ENCODE results near the gene RUBCN.
"Not testable (repeated sequence)": the region's sequence is repeated elsewhere in the genome, so short reads cannot be mapped to it uniquely, and the experiment has no call there.

The RUBCN gene

DNA sequence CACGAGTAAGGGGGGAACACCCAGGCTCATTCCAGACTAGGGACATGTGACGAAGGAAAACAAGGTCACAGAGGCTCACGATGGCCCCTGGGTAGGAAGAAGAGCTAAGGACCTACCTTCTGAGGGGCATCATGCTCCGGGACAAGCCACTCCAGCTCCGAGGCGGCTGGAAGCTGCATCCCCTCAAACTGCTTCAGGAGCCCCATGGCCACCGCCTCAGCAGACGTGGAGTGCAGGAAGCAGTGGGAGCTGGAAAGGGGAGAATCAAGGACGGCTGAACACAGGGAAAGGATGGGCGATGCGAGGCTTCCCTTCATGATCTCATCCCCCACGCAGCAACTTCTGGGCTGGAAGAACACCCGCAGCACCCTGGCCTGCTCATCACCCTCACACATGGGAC, 53.5 kb downstream of the RUBCN start:
- DNase-seq, result no peak

- no peak for DNase-seq
Measured at GRCh38 chr3:197682713-197683112, 54.0 kb downstream of the RUBCN start.

- no peak for DNase-seq
Measured at GRCh38 chr3:197680955-197681521, 55.7 kb downstream of the RUBCN start.

GRCh38 chr3:197675951-197676350, 60.8 kb downstream of the RUBCN start:
- DNase-seq, result no peak

DNA sequence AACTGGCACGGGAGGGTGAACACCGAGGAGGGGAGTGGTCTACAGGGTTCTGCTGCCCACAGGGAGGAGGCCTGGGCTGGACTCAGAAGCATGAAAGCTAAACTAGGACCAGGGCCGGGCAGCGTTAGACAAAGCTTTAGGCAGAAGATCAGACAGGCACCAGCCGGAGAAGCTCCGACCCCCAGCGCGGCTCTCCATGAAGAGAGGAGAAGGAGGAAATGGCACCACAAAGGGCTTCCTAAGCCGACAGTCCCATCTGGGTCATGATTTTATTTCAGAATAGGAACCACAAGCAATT, 61.2 kb downstream of the RUBCN start:
- DNase-seq, result no peak

- DNase-seq, result no peak
Measured at GRCh38 chr3:197674741-197675562, 61.8 kb downstream of the RUBCN start.

DNA sequence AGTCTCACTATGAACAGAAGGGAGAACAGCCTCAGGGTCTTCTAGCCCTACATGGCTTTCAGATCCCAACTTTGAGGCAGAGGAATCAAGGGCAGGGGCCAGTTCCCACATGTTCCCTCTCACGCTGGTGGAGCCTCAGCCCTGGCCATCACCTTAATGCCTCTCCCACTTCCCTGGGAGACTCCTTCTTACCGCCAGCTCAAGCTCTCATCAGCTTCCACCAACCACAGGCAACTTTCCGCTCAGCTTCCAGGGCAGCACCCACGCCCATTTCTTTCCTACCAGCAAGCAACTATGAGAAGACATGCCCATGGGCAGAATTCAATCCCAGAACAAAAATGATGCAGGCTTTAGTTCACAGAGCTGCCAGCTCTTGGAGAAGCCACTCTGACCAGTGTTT, 63.5 kb downstream of the RUBCN start:
- DNase-seq, result no peak

GRCh38 chr3:197670361-197670760, 66.3 kb downstream of the RUBCN start:
- DNase-seq, result no peak

DNA sequence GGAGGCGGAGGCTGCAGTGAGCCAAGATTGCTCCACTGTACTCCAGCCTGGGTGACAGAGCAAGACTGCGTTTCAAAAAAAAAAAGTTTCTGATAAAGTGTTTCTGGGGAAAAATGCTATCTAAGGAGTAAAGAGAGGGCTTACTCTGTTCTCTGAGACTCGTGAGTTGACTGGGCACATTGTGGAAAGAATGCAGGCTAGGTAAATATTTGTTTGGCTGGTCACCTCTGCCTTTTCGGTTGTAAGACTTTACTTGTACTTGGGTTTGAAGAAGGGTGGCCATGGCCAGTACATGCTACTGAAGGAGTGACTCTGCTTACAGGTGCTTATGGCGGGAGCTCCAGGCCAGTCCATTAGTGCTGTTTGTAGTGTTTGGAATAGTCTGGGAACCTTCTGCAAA, 68.7 kb downstream of the RUBCN start:
- DNase-seq, result no peak

DNA sequence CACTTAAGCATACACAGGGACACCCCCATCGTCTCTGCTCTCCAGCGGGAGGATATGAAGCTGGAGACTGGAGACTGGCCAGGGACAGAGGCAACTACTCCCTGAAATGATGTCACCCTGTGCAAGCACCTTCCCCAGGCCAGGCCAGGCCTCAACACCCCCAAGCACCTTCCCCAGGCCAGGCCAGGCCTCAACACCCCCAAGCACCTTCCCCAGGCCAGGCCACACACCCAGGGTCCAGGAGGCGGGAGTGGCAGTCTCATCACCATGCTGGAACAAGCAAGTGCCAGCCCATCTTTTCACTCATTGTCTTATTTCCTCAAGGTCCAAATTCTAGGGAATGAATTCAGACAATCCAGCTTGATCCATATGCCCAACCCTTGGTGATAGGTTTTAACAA, 69.4 kb downstream of the RUBCN start:
- not testable (repeated sequence) for DNase-seq

- not testable (repeated sequence) for DNase-seq
Measured at GRCh38 chr3:197666221-197666842, 70.4 kb downstream of the RUBCN start.

DNA sequence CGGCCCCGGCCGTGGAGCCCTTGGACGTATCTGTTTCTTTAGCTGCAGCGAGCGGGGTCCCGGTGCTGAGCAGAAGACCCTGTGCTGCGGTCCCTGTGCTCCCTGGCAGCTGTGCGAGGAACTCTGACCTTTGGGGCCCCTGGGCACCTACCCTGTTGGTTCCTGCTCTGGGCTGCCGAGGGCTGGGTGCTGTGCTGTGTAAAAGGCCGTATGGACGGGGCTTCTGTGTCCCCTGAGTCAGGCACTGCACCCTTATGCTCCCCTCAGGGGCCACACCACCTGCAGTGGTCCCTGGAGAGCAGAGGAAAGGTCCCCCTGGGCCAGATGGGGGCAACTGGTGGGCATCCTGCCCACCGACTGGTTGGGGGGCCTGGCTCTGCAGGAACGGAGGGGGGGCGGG, 71.2 kb downstream of the RUBCN start:
- DNase-seq, result not testable (repeated sequence)

DNA sequence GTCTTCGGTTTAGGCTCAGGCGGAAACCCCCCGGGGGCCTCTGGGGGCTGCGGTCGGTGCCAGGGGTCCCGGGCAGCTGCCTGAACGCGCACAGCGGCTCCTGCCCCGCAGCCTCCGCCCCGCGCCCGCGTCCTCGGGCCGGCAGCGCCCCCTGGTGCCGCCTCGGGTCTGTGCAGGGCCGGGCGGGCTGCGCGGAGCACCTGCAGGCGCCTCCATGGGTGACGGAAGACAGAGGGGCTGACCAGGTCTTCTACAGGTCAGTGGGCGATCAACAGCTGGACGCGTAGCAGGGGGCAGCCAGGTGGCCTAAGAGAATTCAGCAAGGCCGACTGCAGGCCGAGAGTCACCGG, 71.6 kb downstream of the RUBCN start:
- DNase-seq, result not testable (repeated sequence)

DNA sequence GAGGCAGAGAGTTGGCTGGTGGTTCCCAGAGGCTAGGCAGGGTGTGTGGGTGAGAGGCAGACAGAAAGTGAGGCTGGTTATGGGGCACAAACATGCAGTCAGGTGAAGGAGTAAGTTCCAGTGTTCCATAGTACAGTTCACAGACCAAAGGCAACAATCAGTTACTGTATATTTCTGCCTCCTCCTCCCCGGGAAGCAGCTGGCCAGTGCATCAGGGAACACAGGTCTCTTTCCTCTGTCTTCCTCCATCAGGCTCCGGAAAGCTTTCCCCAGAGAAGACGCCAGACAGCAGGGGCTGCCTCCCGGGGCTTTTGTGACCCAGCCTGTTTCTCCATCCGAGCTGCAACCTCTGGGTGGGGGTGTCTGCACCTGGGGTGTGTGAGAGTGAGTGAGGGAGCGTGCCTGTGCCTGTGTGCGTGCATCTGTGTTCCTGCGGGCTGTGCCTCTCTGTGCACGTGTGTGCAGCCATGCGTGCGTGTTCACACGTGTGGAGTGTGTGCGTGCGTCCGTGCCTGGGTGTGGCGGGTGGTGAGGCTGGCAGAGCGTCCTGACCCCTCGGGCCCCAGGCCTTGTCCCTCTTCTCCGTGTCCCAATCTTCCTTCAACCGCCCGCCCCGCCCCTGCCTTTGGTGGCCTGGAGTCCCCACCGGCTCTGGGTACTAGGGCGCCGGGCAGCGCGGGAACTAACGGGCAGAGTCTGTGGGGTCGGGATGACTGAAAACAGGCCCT, 72.1 kb downstream of the RUBCN start:
- DNase-seq, result peak in 1 of 5 donors; percentile 3

- DNase-seq, result not testable (repeated sequence)
Measured at GRCh38 chr3:197663367-197664140, 73.2 kb downstream of the RUBCN start.

DNA sequence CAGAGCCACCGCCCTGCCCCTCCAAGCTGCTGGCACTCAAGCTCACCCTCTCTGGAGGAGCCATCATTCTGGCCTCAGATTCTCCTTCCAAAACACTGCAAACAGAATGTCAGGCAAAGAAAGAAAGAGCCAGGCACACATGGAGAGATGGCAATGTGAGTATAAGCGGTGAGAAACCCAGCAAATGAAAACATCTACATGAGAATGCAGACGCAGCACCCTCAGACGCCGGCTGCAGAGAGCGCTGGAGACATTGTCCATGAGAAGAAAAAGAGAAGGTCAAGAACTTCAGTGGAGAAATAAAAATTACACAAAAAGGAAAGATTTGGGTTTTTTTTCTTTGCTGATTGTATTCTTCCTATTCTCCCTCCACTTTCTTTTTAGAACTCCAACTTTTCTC, 74.4 kb downstream of the RUBCN start:
- DNase-seq, result not testable (repeated sequence)

DNA sequence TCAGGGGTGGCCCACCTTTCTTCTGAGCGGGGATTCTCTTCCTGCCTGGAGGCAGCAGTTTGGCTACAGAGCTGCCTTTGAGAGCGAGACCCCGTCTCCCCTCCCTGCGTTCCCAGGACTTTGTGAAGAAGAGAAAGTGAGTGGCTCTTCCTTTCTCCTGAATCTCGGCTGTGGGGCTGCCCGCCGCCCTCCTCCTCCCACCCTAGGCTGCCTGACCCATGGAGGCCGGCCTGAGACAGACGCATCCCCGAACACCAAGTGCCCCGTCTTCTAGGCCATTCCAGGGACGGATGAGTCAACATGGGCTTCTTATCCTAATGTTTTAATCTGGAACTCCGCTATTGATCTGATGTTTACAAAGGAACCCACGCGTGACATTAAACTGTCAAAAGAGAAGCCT, 74.8 kb downstream of the RUBCN start:
- not testable (repeated sequence) for DNase-seq

- not testable (repeated sequence) for DNase-seq
Measured at GRCh38 chr3:197661234-197661834, 75.4 kb downstream of the RUBCN start.

GRCh38 chr3:197659701-197660100, 77.0 kb downstream of the RUBCN start:
- not testable (repeated sequence) for DNase-seq

GRCh38 chr3:197659144-197659543, 77.6 kb downstream of the RUBCN start:
- not testable (repeated sequence) for DNase-seq

- DNase-seq, result not testable (repeated sequence)
Measured at GRCh38 chr3:197658706-197659105, 78.0 kb downstream of the RUBCN start.
